ENCODE data around the gene CDH4. TPM values are rescaled to one million over a fixed set of nuclear protein-coding genes. Genes with fewer than 3 reads are reported as not detected.

Gene CDH4
- total and polyA plus RNA-seq, 4 experiments from 2014 or later: 0.39 to 1.1 (median 0.41) TPM; not detected in 1

- Mint-ChIP-seq H3K4me3 (no peak overlapping the region), H3K36me3 (no peaks in the 10 kb centered on the region), H3K9me3 (peaks cover 0 to 12% (median 0%) of the 10 kb centered on the region in 8 donors), H3K4me1 (no peaks in the 10 kb centered on the region), H3K27me3 (peaks cover 0 to 3% of the 10 kb centered on the region in 2 donors), H3K27ac (no peak overlapping the region)
- no peak overlapping the region for H3K4me3 ChIP-seq (ENCODE audit: low read length in 2 of 2)
- ChIA-PET POLR2A (ENCODE audit: partially characterized antibody) (no interaction called here), CTCF (ENCODE audit: partially characterized antibody) (interaction anchor here (1.3 kb wide), 1 partner anchor 10 kb away, joined by 3 read pairs; no protein-coding TSS in a partner anchor)
- DNase-seq: no peak
- no peaks in the 10 kb centered on the region for H3K4me1 ChIP-seq (ENCODE audit: insufficient read depth, low read length)
- no peaks in the 10 kb centered on the region for H3K36me3 ChIP-seq (ENCODE audit: insufficient read depth, low read length)
- no peaks in the 10 kb centered on the region for H3K27me3 ChIP-seq (ENCODE audit: insufficient read depth, low read length)
- no peak overlapping the region for H3K27ac ChIP-seq (ENCODE audit: low read depth, low read length)
- no peaks in the 10 kb centered on the region for H3K9me3 ChIP-seq (ENCODE audit: control insufficient read depth in 1 of 2, low read length in 2 of 2)
- intact Hi-C loops (cut with micrococcal nuclease): no loop called here
Measured at GRCh38 chr20:61615806-61616205, 363.7 kb downstream of the CDH4 start.

- Histone ChIP-seq H3K9me3 (ENCODE audit: control insufficient read depth in 1 of 2, low read length in 2 of 2) (no peaks in the 10 kb centered on the region), H3K27ac (ENCODE audit: low read depth, low read length) (no peak overlapping the region), H3K36me3 (ENCODE audit: insufficient read depth, low read length) (no peaks in the 10 kb centered on the region), H3K4me1 (ENCODE audit: insufficient read depth, low read length) (no peaks in the 10 kb centered on the region), H3K4me3 (ENCODE audit: low read length in 2 of 2) (no peak overlapping the region), H3K27me3 (ENCODE audit: insufficient read depth, low read length) (no peaks in the 10 kb centered on the region)
- intact Hi-C loops (cut with micrococcal nuclease): no loop called here
- ChIA-PET CTCF (ENCODE audit: partially characterized antibody) (no interaction called here), POLR2A (ENCODE audit: partially characterized antibody) (no interaction called here)
- DNase-seq: no peak
- peaks cover 0 to 3% of the 10 kb centered on the region in 2 donors for H3K27me3 Mint-ChIP-seq
- no peaks in the 10 kb centered on the region for H3K4me1 Mint-ChIP-seq
- H3K9me3 Mint-ChIP-seq: peaks cover 0 to 4% (median 0%) of the 10 kb centered on the region in 8 donors
- no peaks in the 10 kb centered on the region for H3K36me3 Mint-ChIP-seq
- no peak overlapping the region for H3K4me3 Mint-ChIP-seq
- no peak overlapping the region for H3K27ac Mint-ChIP-seq
Measured at GRCh38 chr20:61619751-61620150, 367.7 kb downstream of the CDH4 start.

GRCh38 chr20:61620174-61620573 lies 368.1 kb downstream of the CDH4 start:
- H3K36me3 Mint-ChIP-seq: no peaks in the 10 kb centered on the region
- ChIA-PET CTCF (ENCODE audit: partially characterized antibody) (no interaction called here), POLR2A (ENCODE audit: partially characterized antibody) (no interaction called here)
- Histone ChIP-seq H3K4me1 (ENCODE audit: insufficient read depth, low read length) (no peaks in the 10 kb centered on the region), H3K4me3 (ENCODE audit: low read length in 2 of 2) (no peak overlapping the region), H3K27ac (ENCODE audit: low read depth, low read length) (no peak overlapping the region), H3K27me3 (ENCODE audit: insufficient read depth, low read length) (no peaks in the 10 kb centered on the region), H3K9me3 (ENCODE audit: control insufficient read depth in 1 of 2, low read length in 2 of 2) (no peaks in the 10 kb centered on the region), H3K36me3 (ENCODE audit: insufficient read depth, low read length) (no peaks in the 10 kb centered on the region)
- no peak overlapping the region for H3K4me3 Mint-ChIP-seq
- no peak overlapping the region for H3K27ac Mint-ChIP-seq
- H3K4me1 Mint-ChIP-seq: no peaks in the 10 kb centered on the region
- DNase-seq: no peak
- H3K9me3 Mint-ChIP-seq: peaks cover 0 to 4% (median 0%) of the 10 kb centered on the region in 8 donors
- peaks cover 0 to 3% of the 10 kb centered on the region in 2 donors for H3K27me3 Mint-ChIP-seq
- intact Hi-C loops (cut with micrococcal nuclease): no loop called here

- Mint-ChIP-seq H3K27ac (no peak overlapping the region), H3K4me3 (no peak overlapping the region), H3K9me3 (peaks cover 0 to 4% (median 0%) of the 10 kb centered on the region in 8 donors), H3K36me3 (no peaks in the 10 kb centered on the region), H3K27me3 (peaks cover 0 to 3% of the 10 kb centered on the region in 2 donors), H3K4me1 (no peaks in the 10 kb centered on the region)
- ChIA-PET POLR2A (ENCODE audit: partially characterized antibody) (no interaction called here), CTCF (ENCODE audit: partially characterized antibody) (no interaction called here)
- no peak overlapping the region for H3K27ac ChIP-seq (ENCODE audit: low read depth, low read length)
- H3K36me3 ChIP-seq (ENCODE audit: insufficient read depth, low read length): no peaks in the 10 kb centered on the region
- H3K4me1 ChIP-seq (ENCODE audit: insufficient read depth, low read length): no peaks in the 10 kb centered on the region
- H3K4me3 ChIP-seq (ENCODE audit: low read length in 2 of 2): no peak overlapping the region
- no peak for DNase-seq
- H3K9me3 ChIP-seq (ENCODE audit: control insufficient read depth in 1 of 2, low read length in 2 of 2): no peaks in the 10 kb centered on the region
- no peaks in the 10 kb centered on the region for H3K27me3 ChIP-seq (ENCODE audit: insufficient read depth, low read length)
- intact Hi-C loops (cut with micrococcal nuclease): no loop called here
Measured at GRCh38 chr20:61621035-61621730, 369.1 kb downstream of the CDH4 start.

GRCh38 chr20:61621852-61622251 lies 369.8 kb downstream of the CDH4 start:
- DNase-seq: no peak
- intact Hi-C loops (cut with micrococcal nuclease): no loop called here
- Mint-ChIP-seq H3K36me3 (no peaks in the 10 kb centered on the region), H3K4me1 (no peaks in the 10 kb centered on the region), H3K9me3 (peaks cover 0 to 4% (median 0%) of the 10 kb centered on the region in 8 donors), H3K27me3 (peaks cover 0 to 5% of the 10 kb centered on the region in 2 donors), H3K4me3 (no peak overlapping the region), H3K27ac (no peak overlapping the region)
- Histone ChIP-seq H3K36me3 (ENCODE audit: insufficient read depth, low read length) (no peaks in the 10 kb centered on the region), H3K27ac (ENCODE audit: low read depth, low read length) (no peak overlapping the region), H3K27me3 (ENCODE audit: insufficient read depth, low read length) (no peaks in the 10 kb centered on the region), H3K4me3 (ENCODE audit: low read length in 2 of 2) (no peak overlapping the region), H3K4me1 (ENCODE audit: insufficient read depth, low read length) (no peaks in the 10 kb centered on the region), H3K9me3 (ENCODE audit: control insufficient read depth in 1 of 2, low read length in 2 of 2) (no peaks in the 10 kb centered on the region)
- CTCF ChIA-PET (ENCODE audit: partially characterized antibody): no interaction called here
- POLR2A ChIA-PET (ENCODE audit: partially characterized antibody): no interaction called here

- no peak overlapping the region for H3K4me3 Mint-ChIP-seq
- no peak overlapping the region for H3K27ac Mint-ChIP-seq
- no peaks in the 10 kb centered on the region for H3K36me3 Mint-ChIP-seq
- no peaks in the 10 kb centered on the region for H3K4me1 Mint-ChIP-seq
- H3K27me3 Mint-ChIP-seq: peaks cover 0 to 5% of the 10 kb centered on the region in 2 donors
- Histone ChIP-seq H3K4me1 (ENCODE audit: insufficient read depth, low read length) (no peaks in the 10 kb centered on the region), H3K9me3 (ENCODE audit: control insufficient read depth in 1 of 2, low read length in 2 of 2) (no peaks in the 10 kb centered on the region), H3K27me3 (ENCODE audit: insufficient read depth, low read length) (no peaks in the 10 kb centered on the region), H3K27ac (ENCODE audit: low read depth, low read length) (no peak overlapping the region), H3K36me3 (ENCODE audit: insufficient read depth, low read length) (no peaks in the 10 kb centered on the region), H3K4me3 (ENCODE audit: low read length in 2 of 2) (no peak overlapping the region)
- POLR2A ChIA-PET (ENCODE audit: partially characterized antibody): no interaction called here
- H3K9me3 Mint-ChIP-seq: peaks cover 0 to 3% (median 0%) of the 10 kb centered on the region in 8 donors
- intact Hi-C loops (cut with micrococcal nuclease): no loop called here
- no peak for DNase-seq
- CTCF ChIA-PET (ENCODE audit: partially characterized antibody): no interaction called here
Measured at GRCh38 chr20:61623451-61623850, 371.4 kb downstream of the CDH4 start.

GRCh38 chr20:61625246-61625645 lies 373.2 kb downstream of the CDH4 start:
- no peaks in the 10 kb centered on the region for H3K36me3 ChIP-seq (ENCODE audit: insufficient read depth, low read length)
- intact Hi-C loops (cut with micrococcal nuclease): no loop called here
- H3K9me3 ChIP-seq (ENCODE audit: control insufficient read depth in 1 of 2, low read length in 2 of 2): no peaks in the 10 kb centered on the region
- no peaks in the 10 kb centered on the region for H3K4me1 ChIP-seq (ENCODE audit: insufficient read depth, low read length)
- H3K4me1 Mint-ChIP-seq: no peaks in the 10 kb centered on the region
- H3K9me3 Mint-ChIP-seq: peaks cover 0 to under 1% (median 0%) of the 10 kb centered on the region in 8 donors
- no peak overlapping the region for H3K27ac Mint-ChIP-seq
- H3K27me3 Mint-ChIP-seq: peaks cover 0 to 3% of the 10 kb centered on the region in 2 donors
- ChIA-PET POLR2A (ENCODE audit: partially characterized antibody) (no interaction called here), CTCF (ENCODE audit: partially characterized antibody) (no interaction called here)
- no peaks in the 10 kb centered on the region for H3K27me3 ChIP-seq (ENCODE audit: insufficient read depth, low read length)
- H3K27ac ChIP-seq (ENCODE audit: low read depth, low read length): no peak overlapping the region
- H3K4me3 Mint-ChIP-seq: no peak overlapping the region
- no peak overlapping the region for H3K4me3 ChIP-seq (ENCODE audit: low read length in 2 of 2)
- no peak for DNase-seq
- no peaks in the 10 kb centered on the region for H3K36me3 Mint-ChIP-seq
